HG03469 (cell line): ENCODE results near the gene DKK3.

Experiments
- ATAC-seq: cut with Tn5 transposase; IDR thresholded peaks from one replicate; pipeline ENCODE4 v1.9.1; 2021; ENCODE audit warnings: mild to moderate bottlenecking, moderate library complexity, moderate number of reproducible peaks; ENCODE audit not compliant: unreplicated experiment

Gene DKK3

DNA sequence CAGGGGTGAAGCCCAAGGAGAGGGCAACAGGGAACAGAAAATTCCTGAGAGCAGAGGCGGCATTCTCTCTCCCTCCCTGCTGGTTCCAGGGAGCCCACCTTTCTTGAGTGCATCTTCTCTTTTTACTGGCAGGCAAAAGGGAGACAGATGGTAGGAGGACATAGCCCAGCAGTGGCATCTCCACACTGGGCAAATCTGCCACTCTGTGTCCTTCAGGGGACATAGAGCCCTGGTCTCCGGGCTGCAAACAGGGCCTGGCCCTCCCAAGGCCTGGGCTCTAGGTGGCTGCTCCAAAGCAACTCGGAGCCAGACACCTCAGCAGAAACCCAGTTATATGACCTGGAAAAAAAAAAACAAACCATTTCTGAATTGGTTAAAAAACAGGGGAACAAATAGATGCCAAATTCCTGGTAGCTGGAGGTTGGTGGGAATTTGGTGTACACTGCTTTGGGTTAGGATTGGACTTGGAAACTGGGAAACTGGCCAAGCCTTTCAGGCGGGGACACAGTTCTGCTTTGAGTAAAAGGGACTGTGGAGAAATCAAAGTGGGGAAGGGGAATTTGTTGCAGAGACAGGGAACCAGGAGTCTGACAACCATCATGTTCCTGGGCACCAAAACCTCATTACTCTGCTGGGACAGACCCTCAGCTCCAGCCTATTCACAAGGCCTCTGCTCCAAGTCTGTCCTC, 23.6 kb upstream of the DKK3 start:
- no peak for ATAC-seq

DNA sequence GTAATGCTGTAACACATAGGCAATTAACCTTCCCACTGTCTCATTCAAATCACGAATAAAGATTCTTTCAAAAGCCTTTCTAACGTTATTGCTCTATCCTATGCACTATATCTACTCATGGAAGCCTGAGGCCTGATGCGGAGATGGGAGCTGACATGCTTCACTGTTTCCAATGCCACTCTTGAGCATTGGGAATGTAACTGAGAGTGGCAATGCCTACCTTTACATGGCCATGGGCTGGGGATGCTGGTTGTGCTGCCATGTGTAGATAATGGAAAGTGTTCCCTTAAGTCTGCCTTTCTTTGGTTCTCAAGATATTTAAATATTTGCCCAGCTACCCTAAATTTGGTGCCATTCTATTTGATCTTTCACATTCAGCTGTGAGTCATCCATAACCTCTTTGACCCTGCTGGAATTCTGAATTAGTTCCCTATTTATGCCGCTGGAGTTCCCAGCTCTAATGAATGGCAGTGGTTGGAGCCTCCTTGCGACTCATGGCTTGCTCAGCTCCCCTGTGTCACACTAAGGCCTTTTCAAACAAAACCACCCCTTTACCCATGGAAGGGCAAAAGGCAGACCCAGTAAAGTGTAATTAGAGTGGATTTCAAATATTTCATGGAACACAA, 21.4 kb upstream of the DKK3 start:
- ATAC-seq = no peak

DNA sequence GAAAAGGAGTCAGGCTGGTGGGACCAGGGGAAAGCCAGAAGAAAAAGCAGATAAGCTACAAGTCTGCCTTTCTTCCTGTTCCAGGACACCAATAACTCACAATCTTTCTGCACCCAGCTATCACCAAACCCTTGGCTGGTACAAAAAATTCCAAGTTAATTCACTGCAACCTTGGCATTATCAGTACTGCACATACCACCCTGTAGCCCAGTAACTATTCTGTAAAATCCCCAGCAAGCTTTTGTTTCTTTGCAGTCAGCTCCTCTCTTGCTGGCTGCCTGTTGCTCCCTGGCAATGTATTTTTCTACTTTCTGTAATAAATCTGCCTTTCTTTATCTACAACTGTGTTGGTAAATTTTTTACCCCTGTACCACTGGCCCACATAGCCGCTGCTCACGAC, 20.7 kb upstream of the DKK3 start:
- ATAC-seq = no peak

DNA sequence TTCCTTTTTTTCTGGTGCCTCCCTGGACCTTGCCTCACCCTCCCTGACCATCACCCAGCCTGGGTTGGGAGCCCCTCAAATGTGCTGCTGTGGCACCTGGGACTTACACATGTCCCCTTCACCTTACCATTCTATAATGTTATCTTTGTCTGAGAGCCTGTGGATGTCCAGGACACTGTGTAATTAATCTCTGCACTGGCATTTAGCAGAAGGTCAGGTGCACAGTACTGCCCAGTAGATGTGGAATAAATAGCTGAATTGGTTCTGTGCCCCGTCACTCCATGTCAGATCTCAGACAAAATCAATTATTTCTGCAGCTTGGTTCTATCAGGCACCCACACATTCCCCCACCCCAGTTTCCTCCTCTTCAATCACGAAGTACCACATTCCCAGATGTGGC, 19.9 kb upstream of the DKK3 start:
- no peak for ATAC-seq

DNA sequence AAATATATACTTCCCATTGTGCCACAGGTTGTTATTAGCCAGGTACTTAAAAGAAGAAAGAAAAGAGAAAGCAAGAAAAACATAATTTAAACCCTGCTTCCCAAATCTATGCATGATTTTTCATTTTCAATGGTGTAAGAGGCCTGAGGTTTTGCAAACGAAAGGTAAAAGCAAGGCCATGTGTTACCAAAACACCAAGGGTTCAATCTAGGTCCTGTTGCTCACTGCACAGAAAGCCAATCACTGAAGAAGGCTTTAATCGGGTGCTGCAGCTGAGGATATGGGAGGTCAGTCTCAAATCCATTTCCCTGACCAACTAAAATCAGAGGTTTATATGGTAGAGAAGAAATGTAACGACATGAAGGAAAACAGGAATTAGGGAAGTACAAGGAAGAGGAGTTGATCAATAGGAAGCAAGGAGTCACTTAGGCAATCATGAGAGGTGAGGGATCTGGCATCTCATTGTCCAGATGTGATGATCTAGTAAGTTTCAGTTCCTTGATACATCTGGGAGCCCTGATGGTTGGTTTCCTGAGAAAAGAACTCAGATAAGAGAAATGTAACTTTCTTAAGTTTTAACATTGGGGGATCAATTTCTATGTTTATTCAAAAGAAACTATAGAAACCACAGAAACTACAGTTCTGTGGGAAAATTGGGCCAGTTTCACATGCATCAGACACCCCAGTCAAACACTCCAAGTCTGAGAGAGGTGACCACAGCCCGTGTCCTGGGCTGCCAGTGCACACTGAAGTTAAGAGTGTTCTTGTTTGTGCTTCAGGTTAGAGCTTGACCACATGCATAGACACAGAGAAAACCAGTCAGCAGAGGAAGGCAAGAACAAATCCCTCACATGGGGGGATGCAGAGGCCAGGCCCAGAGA, 18.1 kb upstream of the DKK3 start:
- no peak for ATAC-seq

DNA sequence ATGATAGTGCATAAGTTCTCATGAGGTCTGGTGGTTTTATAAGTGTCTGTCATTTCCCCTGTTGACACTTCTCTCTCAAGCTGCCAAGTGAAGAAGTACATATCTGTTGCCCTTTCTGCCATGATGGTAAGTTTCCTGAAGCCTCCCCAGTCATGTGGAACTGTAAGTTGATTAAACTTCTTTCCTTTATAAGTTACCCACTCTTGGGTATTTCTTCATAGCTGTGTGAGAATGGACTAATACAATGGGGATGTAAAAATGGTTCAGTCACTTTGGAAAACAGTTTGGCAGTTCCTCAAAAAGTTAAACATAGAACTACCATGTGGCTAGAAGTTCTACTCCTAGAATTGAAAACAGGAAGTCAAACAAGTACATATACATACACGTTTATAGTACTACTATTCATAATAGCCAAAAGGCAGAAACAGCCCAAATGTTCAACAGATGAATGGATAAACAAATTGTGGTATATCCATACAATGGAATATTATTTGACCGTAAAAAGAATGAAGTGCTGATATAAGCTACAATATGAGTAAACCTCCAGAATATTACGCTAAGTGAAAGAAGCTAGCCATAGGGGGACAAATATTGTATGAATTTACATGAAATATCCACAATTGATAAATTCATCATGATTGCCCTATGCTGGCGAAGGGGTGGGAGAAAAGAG, 16.0 kb upstream of the DKK3 start:
- ATAC-seq = no peak

DNA sequence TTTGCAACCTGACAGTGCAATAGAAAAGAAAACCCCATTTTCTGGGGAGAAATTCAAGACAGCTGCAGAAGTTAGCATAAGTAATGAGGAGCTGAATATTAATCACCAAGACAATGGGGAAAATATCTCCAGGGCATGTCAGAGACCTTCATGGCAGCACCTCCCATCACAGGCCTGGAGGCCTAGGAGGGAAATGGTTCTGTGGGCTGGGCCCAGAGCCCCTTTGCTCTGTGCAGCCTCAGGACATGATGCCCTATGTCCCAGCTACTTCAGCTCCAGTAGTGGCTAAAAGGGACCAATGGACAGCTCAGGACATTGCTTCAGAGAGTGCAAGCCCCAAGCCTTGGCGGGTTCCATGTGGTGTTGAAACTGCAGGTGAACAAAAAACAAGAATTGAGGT, 14.6 kb upstream of the DKK3 start:
- ATAC-seq = no peak

DNA sequence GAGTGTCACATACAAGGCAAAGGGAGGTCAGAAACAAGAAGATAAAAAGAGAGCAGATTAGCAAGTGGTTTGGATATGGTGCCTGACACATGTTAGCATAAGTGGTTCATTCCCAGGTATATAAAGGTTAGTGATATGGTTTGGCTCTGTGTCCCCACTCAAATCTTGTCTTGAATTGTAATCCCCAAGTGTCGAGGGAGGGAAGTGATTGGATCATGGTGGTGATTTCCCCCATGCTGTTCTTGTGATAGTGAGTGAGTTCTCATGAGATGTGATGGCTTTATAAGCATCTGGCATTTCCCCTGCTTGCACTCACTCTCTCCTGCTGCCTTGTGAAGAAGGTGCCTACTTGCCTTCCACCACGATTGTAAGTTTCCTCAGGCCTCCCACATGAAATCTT, 12.1 kb upstream of the DKK3 start:
- no peak for ATAC-seq

DNA sequence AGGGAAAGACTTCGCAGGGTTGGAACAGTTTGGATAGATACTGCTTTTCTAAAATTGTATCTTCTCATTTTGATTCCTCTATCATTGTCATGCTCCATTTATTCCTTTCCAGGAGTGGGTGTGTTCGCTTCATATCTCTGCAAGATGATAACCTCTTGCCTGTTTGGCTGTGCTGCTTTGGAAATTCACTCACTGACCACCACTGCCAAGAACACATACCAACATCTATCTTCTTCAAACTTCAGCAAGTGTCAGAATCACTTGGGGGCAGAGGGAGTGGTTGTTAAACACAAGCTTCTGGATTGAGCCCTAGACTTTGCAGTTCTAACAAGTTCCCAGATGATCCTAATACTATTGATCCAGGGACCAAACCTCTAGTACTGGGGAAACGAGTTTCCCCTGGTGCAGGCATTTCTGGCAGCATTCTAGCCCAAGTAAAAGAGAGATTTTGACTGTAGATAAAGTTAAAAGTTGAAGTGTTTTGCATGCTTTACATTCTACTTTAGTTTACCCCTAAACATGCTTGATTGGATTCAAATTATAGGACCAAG, 11.5 kb upstream of the DKK3 start:
- ATAC-seq = no peak

DNA sequence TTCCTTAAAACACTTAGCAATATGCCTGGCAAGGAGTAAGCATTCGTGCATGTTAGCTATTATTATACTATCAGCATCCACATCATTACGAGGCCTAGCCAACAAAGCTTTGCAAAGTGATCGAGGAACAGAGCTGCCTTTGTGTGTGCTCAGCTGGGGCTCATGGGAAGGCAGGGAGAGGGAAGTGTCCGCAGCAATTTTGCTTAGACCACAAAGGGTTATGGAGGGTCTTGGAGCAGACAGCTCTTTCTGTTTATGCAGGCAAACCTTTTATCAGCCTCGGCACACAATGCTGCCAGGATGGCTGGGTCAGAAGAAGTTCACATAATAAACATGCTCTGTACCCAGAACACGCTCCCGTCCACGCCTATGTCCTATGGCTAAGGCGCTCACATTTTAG, 10.9 kb upstream of the DKK3 start:
- no peak for ATAC-seq

DNA sequence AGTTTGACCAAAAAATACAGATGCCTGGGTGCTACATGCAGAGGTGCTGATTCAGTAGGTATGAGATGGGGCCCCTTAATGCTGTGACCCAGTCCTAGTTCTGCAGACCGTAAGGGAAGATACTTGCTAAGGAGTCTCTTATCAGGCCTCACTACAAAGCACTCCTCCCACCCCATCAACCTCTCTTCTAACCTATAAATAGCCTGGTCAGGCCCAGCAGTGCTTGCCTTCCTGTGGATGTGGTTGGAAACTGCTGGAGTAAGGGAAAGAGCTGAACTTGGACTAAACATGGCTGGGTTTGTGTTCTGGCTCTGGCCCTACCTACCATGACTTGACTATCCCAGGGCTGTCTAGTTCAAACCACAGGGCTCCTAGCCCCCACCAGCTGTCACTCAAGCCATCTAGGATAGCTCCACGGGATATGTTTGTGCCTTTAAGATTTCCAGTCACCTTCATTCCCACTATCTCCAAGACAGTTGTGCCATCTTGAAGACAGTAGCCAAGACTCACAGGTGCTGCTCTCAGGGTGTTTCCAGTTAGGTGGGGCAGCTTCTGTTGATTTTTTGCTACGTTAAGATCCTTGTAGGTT, 9.5 kb upstream of the DKK3 start:
- ATAC-seq = no peak

DNA sequence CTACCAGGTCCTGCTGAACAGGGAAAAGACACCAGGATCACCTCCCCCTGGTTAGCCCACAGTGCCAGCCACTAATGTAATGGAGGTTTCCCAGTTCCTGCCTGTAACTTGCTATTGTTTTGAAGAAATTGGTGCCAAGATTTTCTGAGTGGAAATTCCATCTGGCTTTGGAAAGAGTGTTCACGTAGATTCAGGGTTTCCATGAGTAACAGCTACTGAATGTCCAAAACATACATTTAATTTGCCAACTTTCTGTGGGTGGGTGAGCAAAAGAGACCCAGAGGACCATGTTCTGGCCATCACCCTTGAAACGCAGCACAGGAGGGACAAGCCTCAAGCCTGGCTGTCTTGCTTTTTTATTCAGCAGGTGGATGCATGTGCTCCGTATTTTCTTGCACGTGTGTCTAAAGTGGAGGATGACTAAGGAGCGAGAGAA, 8.8 kb upstream of the DKK3 start:
- no peak for ATAC-seq

DNA sequence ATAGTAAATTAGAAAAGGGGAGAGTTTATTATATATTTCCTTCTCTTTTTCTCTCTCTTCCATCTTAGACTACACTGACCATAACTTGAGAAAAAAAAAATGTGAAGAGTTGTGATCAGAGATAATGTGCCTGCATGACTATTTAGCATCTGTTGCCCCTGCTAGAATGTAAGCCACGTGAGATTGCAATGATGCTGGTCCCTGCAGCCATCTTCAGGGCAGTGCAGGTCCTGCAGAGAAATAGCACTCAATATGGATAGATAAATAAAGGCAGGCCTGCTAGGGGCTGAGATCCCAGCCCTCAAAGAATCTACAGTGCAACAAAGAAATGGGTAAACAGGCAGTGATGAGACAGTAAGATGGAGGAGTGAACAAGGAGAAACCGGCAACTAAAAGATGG, 7.8 kb upstream of the DKK3 start:
- no peak for ATAC-seq

DNA sequence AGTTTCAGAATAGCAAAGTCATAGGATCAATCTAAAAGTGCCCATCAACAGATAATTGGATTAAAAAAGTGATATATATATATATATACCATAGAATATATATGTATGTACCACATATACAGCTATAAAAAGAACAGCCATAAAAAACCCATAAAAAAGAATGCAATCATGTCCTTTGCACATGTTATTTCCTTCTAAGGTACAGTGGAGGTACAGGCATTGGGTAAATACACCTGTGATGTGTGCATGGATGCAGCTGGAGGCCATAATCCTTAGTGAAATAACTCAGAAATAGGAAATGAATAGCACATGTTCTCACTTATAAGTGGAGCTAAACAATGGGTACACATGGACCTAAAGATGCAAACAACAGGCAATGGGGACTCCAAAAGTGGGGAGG, 7.1 kb upstream of the DKK3 start:
- no peak for ATAC-seq

DNA sequence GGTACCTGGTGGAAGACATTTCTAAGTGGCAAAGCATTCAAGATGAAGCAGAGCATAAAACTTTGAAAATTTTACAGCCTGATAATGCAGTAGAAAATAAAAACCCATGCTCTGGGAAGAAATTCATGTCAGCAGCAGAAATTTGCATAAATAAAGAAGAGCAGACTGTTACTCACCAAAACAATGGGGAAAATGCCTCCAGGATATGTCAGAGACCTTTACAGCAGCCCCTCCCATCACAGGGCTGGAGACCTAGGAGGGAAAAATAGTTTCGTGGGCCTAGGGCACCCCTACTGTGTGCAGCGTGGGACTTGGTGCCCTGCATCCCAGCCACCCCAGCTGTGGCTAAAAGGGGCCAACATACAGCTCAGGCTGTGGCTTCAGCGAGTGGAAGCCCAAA, 5.4 kb upstream of the DKK3 start:
- ATAC-seq = no peak

DNA sequence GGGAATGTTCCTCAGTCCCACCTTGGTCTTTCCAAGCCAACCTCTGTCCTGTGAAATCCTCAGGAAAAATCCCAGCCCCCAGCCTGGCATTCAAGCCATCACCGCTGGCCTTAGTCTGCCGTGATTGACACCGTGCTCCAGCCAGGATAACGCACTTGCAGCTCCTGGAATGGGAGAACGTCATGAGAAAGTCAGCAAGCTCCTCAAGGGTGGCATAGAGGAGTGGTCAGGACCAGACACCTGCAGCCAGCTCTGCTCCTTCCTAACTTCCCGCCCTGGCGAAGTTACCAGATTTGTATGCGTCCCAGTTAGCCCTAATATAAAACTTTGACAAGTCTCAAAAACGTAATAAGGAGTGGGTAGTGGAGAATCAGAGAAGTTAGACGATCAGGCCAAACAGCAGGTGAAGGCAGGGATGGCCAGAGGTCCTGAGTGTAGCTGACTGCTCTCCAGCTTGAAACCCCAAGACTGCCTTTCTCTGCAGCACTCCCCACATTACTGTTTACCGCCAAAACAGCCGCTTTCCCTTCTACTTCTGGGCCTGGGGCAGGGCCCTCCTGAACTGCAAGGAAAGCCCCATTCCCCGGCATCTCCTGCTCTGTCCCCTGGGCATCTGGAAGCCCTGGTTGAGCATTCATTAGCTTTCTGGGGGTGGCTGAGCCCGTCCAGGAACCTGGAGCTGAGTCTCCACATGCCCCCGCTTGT, 1.3 kb upstream of the DKK3 start:
- ATAC-seq = no peak

DNA sequence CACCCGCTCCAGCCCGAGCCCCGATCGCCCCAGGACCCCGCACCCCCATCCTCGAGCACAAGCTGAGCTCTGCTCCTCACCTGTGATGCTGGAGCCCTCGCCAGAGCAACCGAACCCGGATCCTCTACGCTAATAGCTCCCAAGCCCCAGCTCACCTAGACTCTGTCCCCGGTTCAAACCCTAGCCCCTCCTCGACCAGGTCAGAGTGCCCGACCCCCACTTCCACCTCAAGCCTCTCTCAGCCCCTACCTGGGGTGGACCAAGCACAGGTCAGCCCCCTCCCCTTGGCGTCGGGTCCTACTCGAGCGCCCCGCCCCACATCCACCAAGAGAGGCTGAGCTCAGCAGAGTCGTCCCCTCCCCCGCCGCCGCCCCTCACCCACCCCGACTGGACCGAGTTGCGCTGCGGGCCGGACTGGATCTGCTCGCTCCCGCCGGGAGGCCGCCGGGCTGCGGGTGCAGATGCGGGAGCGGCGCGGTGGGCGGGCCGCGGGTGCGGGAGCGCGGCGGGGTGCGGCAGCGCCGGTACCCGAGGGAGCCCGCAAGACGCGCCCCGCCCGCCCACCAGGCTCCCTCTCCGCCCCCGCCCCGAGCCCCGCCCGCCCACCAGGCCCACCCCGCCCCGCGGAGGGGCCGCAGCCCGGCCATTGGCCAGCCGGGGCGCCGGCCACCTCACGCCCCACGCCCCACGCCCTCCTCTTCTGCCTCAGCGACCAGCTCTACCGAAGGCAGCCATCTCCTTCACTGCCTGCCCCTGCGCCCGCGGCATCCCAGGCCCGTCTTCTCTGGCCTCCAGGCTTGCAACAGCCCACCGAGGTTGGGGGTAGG, 577 bp upstream of the DKK3 start:
- no peak for ATAC-seq

DNA sequence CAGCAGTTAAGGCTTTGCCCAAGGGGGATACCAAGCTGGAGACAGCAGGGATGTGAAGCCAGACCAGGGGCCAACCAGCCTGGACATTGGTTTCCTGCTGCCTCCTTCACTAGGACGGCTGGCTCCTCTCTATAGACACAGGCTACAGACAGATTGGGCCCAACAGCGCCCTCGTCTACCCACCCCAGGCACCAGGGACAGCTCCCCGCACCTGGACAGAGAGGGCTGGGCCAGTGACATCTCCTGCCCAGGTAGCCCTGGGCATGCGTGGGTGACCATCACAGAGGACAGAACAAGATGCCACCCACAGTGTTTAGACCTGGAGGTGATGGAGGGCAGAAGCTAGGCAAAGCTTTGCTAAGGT, 1.2 kb downstream of the DKK3 start:
- ATAC-seq = no peak

DNA sequence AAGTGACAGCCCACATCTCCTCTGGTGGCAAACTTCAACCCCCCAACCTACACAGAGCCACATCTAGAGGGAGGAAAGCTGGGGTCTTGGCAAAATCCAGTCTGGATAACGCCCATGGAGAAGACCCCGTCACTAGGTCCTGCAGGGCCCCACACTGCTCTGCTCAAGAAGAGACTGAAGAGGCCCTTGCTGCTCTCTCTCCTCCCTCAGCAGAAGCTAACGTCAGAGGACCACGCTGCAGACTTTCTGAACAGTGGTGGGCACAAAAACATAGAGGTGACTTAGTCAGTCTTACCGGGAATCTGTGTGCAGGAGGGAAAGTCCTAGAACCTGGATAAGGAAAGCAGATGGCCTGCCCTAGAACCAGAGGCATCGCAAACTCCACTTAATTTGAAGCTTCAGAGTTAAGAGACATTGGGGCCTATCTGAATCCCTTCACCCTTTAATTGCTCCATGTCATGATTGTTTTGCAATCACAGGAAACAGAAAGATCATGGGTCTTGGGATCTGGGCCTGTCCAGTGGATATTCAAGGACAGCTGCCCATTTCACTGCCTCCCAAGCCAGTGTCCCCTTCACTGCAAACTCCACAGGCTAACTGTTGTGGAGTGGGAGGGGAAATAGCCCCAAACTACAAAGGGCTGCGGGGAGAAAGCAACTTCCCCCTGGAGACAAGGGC, 1.7 kb downstream of the DKK3 start:
- ATAC-seq = no peak
